Fibroblast of skin of back (primary cell): ENCODE data around the gene DNAH3.
"Not testable (repeated sequence)": the region's sequence is repeated elsewhere in the genome, so short reads cannot be mapped to it uniquely, and the experiment has no call there.

Experiments
- DNase-seq: peaks from one replicate; pipeline ENCODE4 v3.0.0-alpha.2; 2013

The DNAH3 gene

DNA sequence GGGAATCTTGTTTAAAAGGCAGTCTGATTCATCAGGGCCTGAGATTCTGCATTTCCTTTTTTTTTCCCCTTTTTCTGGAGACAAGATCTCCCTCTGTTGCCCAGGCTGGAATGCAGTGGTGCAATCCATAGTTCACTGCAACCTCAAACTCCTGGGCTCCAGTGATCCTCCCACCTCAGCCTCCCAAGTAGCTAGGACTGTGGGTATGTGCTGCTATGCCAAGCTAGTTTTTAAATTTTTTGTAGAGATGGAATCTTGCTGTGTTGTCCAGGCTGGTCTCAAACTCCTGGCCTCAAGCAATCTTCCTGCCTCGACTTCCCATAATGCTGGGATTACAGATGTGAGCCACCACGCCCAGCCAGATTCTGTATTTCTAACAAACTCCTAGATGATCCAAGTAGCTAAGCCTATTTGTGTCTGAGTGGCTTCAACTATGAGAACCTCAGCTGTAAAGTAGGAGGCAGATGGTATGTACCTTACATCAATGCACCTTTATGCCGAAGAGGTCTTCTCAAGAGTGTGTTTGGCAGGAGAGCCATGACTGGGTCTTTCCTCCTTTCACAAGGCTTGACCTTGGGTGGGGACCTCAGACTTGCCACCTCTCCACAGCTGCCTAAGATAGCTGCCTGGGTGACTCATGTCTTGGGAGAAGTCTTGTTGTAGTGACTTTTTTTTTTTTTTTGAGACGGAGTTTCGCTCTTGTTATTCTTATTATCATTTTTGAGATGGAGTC is 18.8 kb upstream of the DNAH3 start:
- peak; percentile 63 for DNase-seq

DNA sequence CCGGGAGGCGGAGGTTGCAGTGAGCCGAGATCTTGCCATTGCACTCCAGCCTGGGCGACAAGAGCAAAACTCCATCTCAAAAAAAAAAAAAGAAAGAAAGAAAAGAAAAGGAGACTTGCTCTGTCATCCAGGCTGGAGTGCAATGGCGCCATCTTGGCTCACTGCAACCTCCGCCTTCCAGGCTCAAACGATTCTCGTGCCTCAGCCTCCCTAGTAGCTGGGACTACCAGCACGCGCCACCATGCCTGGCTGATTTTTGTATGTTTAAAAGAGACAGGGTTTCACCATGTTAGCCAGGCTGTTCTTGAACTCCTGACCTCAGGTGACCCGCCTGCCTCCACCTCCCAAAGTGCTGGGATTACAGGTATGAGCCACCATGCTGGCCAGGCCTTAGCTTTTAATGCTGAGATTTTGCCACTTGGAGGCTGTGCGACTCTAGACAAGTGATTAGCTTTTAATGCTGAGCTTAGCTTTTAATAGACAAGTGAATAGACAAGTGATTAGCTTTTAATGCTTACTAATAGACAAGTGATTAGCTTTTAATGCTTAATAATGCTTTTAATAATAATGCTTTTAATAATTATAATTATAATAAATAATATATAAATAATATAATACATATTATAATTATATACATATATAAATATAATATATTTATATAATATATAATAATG is 17.4 kb upstream of the DNAH3 start:
- no peak for DNase-seq

GRCh38 chr16:21167360-21167759 is 16.7 kb upstream of the DNAH3 start:
- DNase-seq, result peak; percentile 84

GRCh38 chr16:21166561-21166961 is 15.9 kb upstream of the DNAH3 start:
- DNase-seq, result no peak

DNA sequence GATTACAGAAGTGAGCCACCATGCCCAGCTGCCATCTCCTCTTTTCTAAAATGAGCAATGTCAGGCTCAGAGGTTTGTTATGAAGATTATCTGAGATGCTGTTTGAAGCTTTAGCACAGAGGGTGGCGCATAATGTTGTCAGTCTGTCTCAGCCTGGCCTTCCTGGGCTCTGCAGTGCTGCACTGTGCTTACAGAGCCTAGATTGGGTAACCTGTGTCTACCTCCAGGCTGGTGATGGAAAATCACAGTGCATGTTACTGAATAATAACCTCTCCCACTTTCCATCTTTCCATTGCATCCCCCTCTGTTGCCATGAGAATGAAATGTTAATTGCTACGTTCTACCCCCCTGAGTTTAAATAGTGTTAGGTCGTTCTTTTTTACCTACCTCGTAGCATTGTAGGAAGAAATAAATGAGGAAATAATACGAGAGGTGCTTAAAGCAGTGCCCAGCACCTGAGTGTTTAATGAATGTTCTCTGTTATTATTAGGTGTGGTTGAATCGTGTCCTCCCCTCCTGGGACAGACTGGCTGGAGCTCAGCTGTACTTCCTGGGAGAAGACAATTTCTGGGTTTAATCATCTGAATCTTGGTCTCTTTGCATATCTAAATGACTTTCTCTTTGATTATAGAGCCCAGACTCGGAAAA is 14.0 kb upstream of the DNAH3 start:
- DNase-seq, result no peak

DNA sequence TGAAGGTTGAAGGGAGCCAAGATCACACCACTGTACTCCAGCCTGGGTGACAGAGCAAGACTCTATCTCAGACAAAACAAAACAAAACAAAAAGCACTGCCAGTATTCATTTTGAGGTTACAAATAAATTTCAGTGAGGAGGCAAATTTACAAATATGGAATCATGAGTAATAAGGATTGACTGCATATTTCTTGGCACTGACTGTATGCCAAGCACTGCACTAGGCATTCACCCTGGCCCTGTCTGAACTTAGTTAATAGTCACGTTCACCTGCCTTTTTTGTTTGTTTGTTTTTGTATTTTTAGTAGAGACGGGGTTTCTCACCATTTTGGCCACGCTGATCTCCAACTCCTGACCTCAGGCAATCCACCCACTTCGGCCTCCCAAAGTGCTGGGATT is 12.9 kb upstream of the DNAH3 start:
- no peak for DNase-seq

GRCh38 chr16:21162661-21163151 is 12.1 kb upstream of the DNAH3 start:
- DNase-seq, result no peak

GRCh38 chr16:21161211-21161610 is 10.6 kb upstream of the DNAH3 start:
- no peak for DNase-seq

DNA sequence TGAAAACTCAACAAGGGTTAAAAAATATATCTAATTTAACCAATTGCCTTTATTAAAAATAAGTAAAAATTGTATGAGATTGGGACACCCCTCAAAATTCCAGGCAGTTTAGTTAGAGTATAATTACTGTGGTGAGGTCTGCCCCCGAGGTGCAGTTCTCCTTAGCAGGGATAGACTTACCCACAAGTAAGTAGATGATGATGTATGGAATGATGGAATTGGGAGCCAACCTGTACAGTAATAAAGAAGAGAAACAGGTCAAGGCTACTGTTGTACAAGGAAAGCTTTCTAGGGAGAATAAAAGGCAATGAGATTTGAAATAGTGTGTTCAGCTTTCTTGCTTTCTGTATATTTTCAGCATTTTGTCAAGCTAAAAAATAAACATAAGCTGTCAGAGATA is 9.6 kb upstream of the DNAH3 start:
- no peak for DNase-seq

DNA sequence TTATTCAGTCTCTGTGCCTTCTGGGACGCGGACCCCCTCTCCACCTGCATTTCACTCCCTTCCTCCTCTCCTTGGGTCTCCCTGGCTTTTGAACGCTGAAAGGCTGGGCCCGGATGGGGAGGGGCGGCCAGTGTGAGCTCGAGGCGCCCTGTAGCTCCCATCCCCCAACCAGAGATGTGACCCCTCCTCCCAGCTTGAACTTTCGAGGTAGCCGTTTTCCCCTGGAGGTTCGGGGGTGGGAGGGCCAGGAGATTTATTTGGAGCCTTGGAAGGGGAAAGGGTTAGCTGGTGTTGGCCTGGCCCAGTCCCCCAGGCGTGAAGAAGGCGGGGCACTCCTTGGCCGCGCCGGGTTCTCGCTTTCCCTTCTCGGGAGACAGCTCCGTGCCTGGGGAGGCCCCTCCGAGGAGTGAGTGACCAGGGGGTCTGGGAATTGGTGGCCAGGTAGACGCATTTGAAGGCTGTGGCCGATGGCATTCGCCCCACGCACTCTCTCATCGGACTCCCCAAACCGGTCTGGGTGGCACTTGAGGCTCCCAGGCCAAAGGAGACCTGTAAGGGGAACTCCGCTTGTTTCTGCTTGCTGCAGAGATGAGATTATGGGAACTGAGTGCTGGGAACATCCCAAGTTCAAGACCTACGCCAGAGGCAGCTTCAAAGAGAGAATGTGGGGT is 8.8 kb upstream of the DNAH3 start:
- no peak for DNase-seq

- DNase-seq, result peak; percentile 83
Observed at GRCh38 chr16:21158208-21159110, 7.8 kb upstream of the DNAH3 start, which contains the start of gene LDAF1. Gene LDAF1 (plus strand): TSS chr16:21158674. CDS start chr16:21161183, 2,509 bp downstream.

DNA sequence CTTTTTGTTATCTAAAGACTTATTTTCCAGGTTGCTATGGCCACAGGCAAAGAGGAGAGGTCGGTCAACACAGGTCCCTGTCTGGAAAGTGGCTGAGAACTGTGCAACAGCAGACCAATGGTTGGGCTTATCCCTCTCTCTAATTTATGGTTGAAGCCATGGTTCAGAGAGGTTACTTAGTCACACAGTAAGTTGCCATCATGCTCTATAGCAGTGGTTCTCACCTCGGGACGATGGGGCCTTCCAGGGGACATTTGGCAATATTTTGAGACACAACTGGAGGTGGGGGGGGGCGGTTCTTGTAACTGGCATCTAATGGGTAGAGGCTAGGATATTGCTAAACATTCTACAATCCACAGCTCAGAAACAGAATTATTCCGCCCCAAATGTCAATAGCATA is 7.0 kb upstream of the DNAH3 start:
- no peak for DNase-seq

- peak; percentile 84 for DNase-seq
Observed at GRCh38 chr16:21156767-21157467, 6.3 kb upstream of the DNAH3 start.

- DNase-seq, result not testable (repeated sequence)
Observed at GRCh38 chr16:21156011-21156410, 5.4 kb upstream of the DNAH3 start.

DNA sequence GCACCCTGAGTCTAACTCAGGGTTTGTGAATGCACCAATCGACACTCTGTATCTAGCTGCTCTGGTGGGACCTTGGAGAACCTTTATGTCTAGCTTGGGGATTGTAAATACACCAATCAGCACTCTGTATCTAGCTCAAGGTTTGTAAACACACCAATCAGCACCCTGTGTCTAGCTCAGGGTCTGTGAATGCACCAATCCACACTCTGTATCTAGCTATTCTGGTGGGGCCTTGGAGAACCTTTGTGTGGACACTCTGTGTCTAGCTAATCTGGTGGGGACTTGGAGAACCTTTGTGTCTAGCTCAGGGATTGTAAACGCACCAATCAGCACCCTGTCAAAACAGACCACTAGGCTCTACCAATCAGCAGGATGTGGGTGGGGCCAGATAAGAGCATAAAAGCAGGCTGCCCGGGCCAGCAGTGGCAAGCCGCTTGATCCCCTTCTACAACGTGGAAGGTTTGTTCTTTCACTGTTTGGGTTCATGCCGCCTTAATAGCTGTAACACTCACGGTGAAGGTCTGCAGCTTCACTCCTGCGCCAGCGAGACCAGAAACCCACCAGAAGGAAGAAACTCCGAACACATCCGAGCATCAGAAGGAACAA is 2.6 kb upstream of the DNAH3 start:
- not testable (repeated sequence) for DNase-seq

GRCh38 chr16:21152160-21153030 is 1.7 kb upstream of the DNAH3 start:
- not testable (repeated sequence) for DNase-seq

GRCh38 chr16:21145738-21146137 is 4.9 kb downstream of the DNAH3 start:
- DNase-seq, result no peak

- no peak for DNase-seq
Observed at GRCh38 chr16:21134053-21134452, 16.6 kb downstream of the DNAH3 start.

DNA sequence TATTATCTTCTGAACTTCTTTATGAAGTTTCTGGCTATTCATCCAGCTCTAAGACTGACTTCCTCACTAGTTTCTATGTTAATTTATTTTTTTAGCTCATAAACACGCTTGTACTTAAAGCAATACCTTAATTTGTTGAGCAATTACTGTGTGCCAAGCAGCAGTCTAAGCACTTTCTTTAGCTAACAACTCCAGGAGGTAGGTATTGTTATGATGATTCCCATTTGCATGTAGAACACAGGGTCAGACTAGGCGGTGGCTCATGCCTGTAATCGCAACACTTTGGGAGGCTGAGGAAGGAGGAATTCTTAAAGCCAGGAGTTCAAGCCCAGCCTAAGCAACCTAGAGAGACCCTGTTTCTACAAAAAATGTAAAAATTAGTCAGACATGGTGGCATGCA is 19.8 kb downstream of the DNAH3 start:
- no peak for DNase-seq

- no peak for DNase-seq
Observed at GRCh38 chr16:21128991-21129390, 21.7 kb downstream of the DNAH3 start.
